HepG2 (cell line): ENCODE results near the gene FGD3. TPM values are rescaled to one million over a fixed set of nuclear protein-coding genes. Genes with fewer than 3 reads are reported as not detected.

ENCODE experiments used
- ATAC-seq: fragments of 200-7000 bp; cut with Tn5 transposase; 3 replicates; pipeline ENCODE4 v1.9.1; 2020; ENCODE audit warnings: mild to moderate bottlenecking, moderate library complexity
- BruUV-seq: library from RNA; stranded (reverse); fragments of 400-500 nt; replicated peaks from 2 replicates; lab custom pipeline; 2021; lab: Mats Ljungman, UMichigan
- CTCF ChIA-PET: fragments of 300-600 bp; formaldehyde crosslinking; extraction: SDS; loops from one replicate; lab custom pipeline; 2021; ENCODE audit warnings: low total read pairs, inconsistent platforms, low intra/inter-chr PET ratio; lab: Yijun Ruan, JAX
- POLR2A ChIA-PET: fragments of 350-600 bp; sonication (Branson Sonifier 250); formaldehyde crosslinking; loops from one replicate; lab custom pipeline; 2020; ENCODE audit warnings: antibody characterized with exemption, inconsistent platforms; lab: Yijun Ruan, JAX
- DNase-seq: peaks from one replicate; pipeline ENCODE4 v3.0.0-alpha.2; 2015; ENCODE audit warnings: low spot score
- FAIRE-seq: peaks from 3 replicates; lab custom pipeline; 2011; peaks lifted over from hg19 to GRCh38; lab: Jason Lieb, UNC
- H2AFZ ChIP-seq: one replicate; pipeline ENCODE4 v1.6.1; 2011; ENCODE audit warnings: low read length, inconsistent platforms
- H3K27ac ChIP-seq: fragments of 300-600 bp; 3 replicates; pipeline ENCODE4 v1.8.0; 2011; ENCODE audit warnings: mixed run types, mild to moderate bottlenecking, mixed read lengths, low read length, inconsistent platforms; ENCODE audit not compliant: insufficient read depth; ENCODE audit errors: extremely low read length
- H3K27me3 ChIP-seq, 2 experiments: fragments of 200-600 bp in 1 of 2; 2 replicates in 1 of 2; 3 replicates in 1 of 2; pipeline versions ENCODE4 v1.6.0 to v1.8.0; 2011; ENCODE audit warnings: low read length in 2 of 2, mild to moderate bottlenecking in 2 of 2, moderate library complexity in 2 of 2, inconsistent platforms in 1 of 2; ENCODE audit not compliant: insufficient read depth in 2 of 2, control insufficient read depth in 1 of 2
- H3K36me3 ChIP-seq, 2 experiments: fragments of 200-600 bp in 1 of 2; replicated peaks in 1 of 2; 2 replicates in 1 of 2; 3 replicates in 1 of 2; pipeline versions ENCODE4 v1.5.1 to v1.8.0; 2011; ENCODE audit warnings: low read length in 2 of 2, inconsistent platforms in 1 of 2; ENCODE audit not compliant: insufficient read depth in 2 of 2, control insufficient read depth in 1 of 2
- H3K4me1 ChIP-seq: 2 replicates; pipeline ENCODE4 v1.5.1; 2012; ENCODE audit warnings: low read length, inconsistent platforms; ENCODE audit not compliant: insufficient read depth
- H3K4me2 ChIP-seq: 2 replicates; pipeline ENCODE4 v1.6.0; 2011; ENCODE audit warnings: low read depth, low read length, inconsistent platforms
- H3K4me3 ChIP-seq, 3 experiments: fragments of 200-600 bp in 1 of 3; sonication (generic), shearing (Covaris generic) in 1 of 3; replicated peaks in 1 of 3; 2 replicates each; pipeline ENCODE4 v1.5.1; 2011 to 2016; ENCODE audit warnings: low read length in 3 of 3, inconsistent platforms in 2 of 3, low read depth in 2 of 3, mild to moderate bottlenecking in 2 of 3, control low read depth in 1 of 3, mixed read lengths in 1 of 3; ENCODE audit not compliant: insufficient read depth in 1 of 3
- H3K79me2 ChIP-seq: one replicate; pipeline ENCODE4 v1.6.1; 2011; ENCODE audit warnings: low read length, inconsistent platforms; ENCODE audit not compliant: insufficient read depth
- H3K9ac ChIP-seq: 2 replicates; pipeline ENCODE4 v1.6.0; 2011; ENCODE audit warnings: mild to moderate bottlenecking, low read depth, low read length, inconsistent platforms; ENCODE audit not compliant: insufficient read depth
- H3K9me3 ChIP-seq: 2 replicates; pipeline ENCODE4 v1.5.1; 2012; ENCODE audit warnings: mild to moderate bottlenecking, low read length
- H4K20me1 ChIP-seq: 2 replicates; pipeline ENCODE4 v1.6.0; 2011; ENCODE audit warnings: inconsistent platforms, mild to moderate bottlenecking, low read length, moderate library complexity; ENCODE audit not compliant: insufficient read depth
- GABPB1 ChIP-seq: IDR thresholded peaks from 2 replicates; pipeline ENCODE4 v1.6.1; 2016; ENCODE audit warnings: mild to moderate bottlenecking, missing genetic modification reagents, moderate library complexity, missing compliant biosample characterization
- MEIS1 ChIP-seq: sonication (generic); formaldehyde crosslinking; IDR thresholded peaks from 2 replicates; pipeline ENCODE4 v1.9.0; 2021; ENCODE audit warnings: mild to moderate bottlenecking, missing genetic modification reagents, moderate library complexity, borderline replicate concordance
- PHF20 ChIP-seq: sonication (generic); formaldehyde crosslinking; IDR thresholded peaks from 2 replicates; pipeline ENCODE4 v1.5.0; 2020; ENCODE audit warnings: mild to moderate bottlenecking, missing genetic modification reagents
- XBP1 ChIP-seq: sonication (generic); formaldehyde crosslinking; IDR thresholded peaks from 2 replicates; pipeline ENCODE4 v1.5.0; 2020; ENCODE audit warnings: missing genetic modification reagents
- WGBS: methylation state at CpG from one replicate; pipeline ENCODE4 v1.1.6; 2017; ENCODE audit warnings: low lambda C conversion rate; 5-methylcytosine and 5-hydroxymethylcytosine counted together
- in situ Hi-C: cut with HindIII; loops from 2 replicates; pipeline ENCODE4 v1.10.0; 2017; ENCODE audit warnings: low pct_unique_long_range_greater_than_20kb; ENCODE audit not compliant: extremely low pct_ligation_motif_present
- intact Hi-C: fragments of 100-400 bp; cut with micrococcal nuclease; formaldehyde crosslinking; loops from one replicate; pipeline ENCODE4 v1.10.0; 2022; ENCODE audit not compliant: unreplicated experiment
- polyA plus RNA-seq, 8 experiments: library from polyadenylated mRNA; depleted of rRNA in 3 of 8; stranded (reverse) in 7 of 8; unstranded in 1 of 8; fragments of >200 nt; fragmentation: Illumina TruSeq in 4 of 8; extraction: Trizol in 4 of 8; gene quantifications; 2 replicates each; pipeline versions ENCODE4 v1.2.1 to v1.2.3, GENCODE V29; 2011 to 2016; ENCODE audit warnings: low read depth in 4 of 8, missing spikeins in 1 of 8, mixed read lengths in 1 of 8; ENCODE audit not compliant: insufficient read depth in 1 of 8
- total RNA-seq, 5 experiments: library from RNA; depleted of rRNA; stranded (reverse); fragments of >200 nt; fragmentation: Illumina TruSeq; extraction: Trizol; gene quantifications; 2 replicates each; pipeline ENCODE4 v1.2.3, GENCODE V29; 2016; ENCODE audit warnings: low read depth in 1 of 5
- TF ChIP-seq, protein P1 (sequence below): sonication (generic); formaldehyde crosslinking; IDR thresholded peaks from 2 replicates; pipeline ENCODE4 v1.5.0; 2020; ENCODE audit warnings: mild to moderate bottlenecking, missing genetic modification reagents
- TF ChIP-seq, protein P2 (sequence below): sonication (generic); formaldehyde crosslinking; IDR thresholded peaks from 2 replicates; pipeline ENCODE4 v1.5.0; 2020; ENCODE audit warnings: missing genetic modification reagents

Gene FGD3
- total and polyA plus RNA-seq, 2 of the 13 experiments (the other 11 are each of a cell fraction or from before 2014, with no cell fraction given), result 0.53 to 1.1 TPM

DNA sequence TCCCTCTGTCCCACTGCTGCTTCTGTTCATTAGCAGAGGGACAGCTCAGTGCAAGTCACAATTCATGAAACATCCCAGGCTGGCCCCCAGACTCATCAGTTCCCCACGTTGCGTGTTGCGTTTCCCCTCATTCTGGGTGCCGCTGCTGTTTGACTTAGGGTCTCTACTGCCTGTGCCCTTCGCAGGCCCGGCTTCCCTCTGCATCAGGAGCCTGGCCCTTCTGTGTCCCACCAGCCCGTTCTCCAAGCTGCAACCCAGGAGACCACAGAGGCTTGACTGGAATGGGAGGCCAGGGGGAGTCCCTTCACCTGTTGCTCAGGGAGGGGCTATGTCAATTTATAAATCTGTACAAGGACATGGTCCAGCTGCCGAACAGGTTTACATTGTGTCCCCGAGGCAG lies 57.2 kb downstream of the FGD3 start:
- ChIA-PET POLR2A (interaction anchor here (1.4 kb wide), 1 partner anchor 55 kb away, joined by 3 read pairs; no protein-coding TSS in a partner anchor), CTCF (interaction anchor here (1.6 kb wide), 1 partner anchor 108 kb away, joined by 3 read pairs; no protein-coding TSS in a partner anchor)
- H2AFZ ChIP-seq, result no peak overlapping the region
- H3K9ac ChIP-seq, result no peak overlapping the region
- H3K4me3 ChIP-seq, result no peak overlapping the region
- TF ChIP-seq GABPB1 (CRISPR knock-in tag), result no peak
- TF ChIP-seq, protein P1, sequence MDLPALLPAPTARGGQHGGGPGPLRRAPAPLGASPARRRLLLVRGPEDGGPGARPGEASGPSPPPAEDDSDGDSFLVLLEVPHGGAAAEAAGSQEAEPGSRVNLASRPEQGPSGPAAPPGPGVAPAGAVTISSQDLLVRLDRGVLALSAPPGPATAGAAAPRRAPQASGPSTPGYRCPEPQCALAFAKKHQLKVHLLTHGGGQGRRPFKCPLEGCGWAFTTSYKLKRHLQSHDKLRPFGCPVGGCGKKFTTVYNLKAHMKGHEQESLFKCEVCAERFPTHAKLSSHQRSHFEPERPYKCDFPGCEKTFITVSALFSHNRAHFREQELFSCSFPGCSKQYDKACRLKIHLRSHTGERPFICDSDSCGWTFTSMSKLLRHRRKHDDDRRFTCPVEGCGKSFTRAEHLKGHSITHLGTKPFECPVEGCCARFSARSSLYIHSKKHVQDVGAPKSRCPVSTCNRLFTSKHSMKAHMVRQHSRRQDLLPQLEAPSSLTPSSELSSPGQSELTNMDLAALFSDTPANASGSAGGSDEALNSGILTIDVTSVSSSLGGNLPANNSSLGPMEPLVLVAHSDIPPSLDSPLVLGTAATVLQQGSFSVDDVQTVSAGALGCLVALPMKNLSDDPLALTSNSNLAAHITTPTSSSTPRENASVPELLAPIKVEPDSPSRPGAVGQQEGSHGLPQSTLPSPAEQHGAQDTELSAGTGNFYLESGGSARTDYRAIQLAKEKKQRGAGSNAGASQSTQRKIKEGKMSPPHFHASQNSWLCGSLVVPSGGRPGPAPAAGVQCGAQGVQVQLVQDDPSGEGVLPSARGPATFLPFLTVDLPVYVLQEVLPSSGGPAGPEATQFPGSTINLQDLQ (CRISPR knock-in tag), result no peak
- no peak for TF ChIP-seq MEIS1 (CRISPR knock-in tag)
- TF ChIP-seq XBP1 (CRISPR knock-in tag), result no peak
- TF ChIP-seq, protein P2, sequence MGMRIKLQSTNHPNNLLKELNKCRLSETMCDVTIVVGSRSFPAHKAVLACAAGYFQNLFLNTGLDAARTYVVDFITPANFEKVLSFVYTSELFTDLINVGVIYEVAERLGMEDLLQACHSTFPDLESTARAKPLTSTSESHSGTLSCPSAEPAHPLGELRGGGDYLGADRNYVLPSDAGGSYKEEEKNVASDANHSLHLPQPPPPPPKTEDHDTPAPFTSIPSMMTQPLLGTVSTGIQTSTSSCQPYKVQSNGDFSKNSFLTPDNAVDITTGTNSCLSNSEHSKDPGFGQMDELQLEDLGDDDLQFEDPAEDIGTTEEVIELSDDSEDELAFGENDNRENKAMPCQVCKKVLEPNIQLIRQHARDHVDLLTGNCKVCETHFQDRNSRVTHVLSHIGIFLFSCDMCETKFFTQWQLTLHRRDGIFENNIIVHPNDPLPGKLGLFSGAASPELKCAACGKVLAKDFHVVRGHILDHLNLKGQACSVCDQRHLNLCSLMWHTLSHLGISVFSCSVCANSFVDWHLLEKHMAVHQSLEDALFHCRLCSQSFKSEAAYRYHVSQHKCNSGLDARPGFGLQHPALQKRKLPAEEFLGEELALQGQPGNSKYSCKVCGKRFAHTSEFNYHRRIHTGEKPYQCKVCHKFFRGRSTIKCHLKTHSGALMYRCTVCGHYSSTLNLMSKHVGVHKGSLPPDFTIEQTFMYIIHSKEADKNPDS (CRISPR knock-in tag), result no peak
- TF ChIP-seq PHF20 (CRISPR knock-in tag), result no peak
- TF ChIP-seq, all 625 proteins: peak for 0
- H3K27ac ChIP-seq, result no peak overlapping the region
- no peaks in the 10 kb centered on the region for H3K36me3 ChIP-seq
- H4K20me1 ChIP-seq, result no peaks in the 10 kb centered on the region
- H3K79me2 ChIP-seq, result no peaks in the 10 kb centered on the region
- ATAC-seq, result no peak; the same call in 1 of the 3 replicates
- intact Hi-C loops (loop anchor here (5.0 kb wide), 2 partner anchors 53 to 103 kb away; partner anchors contain the start of gene SUSD3), in situ Hi-C loops (no loop called here)
- BruUV-seq, result no TSS peak
- no peak for FAIRE-seq
- no peaks in the 10 kb centered on the region for H3K27me3 ChIP-seq
- peak overlapping the region; percentile 64 for H3K4me2 ChIP-seq
- 80% methylated on average over 9 of the region's 9 CpGs for WGBS
- H3K9me3 ChIP-seq, result no peaks in the 10 kb centered on the region
- peaks cover 15% of the 10 kb centered on the region for H3K4me1 ChIP-seq
- no peak for DNase-seq
